Measurements from ENCODE around the gene SLC10A1. TPM values are rescaled to one million over a fixed set of nuclear protein-coding genes. Genes with fewer than 3 reads are reported as not detected.

Gene SLC10A1
- polyA plus RNA-seq, 1 experiment = not detected

DNA sequence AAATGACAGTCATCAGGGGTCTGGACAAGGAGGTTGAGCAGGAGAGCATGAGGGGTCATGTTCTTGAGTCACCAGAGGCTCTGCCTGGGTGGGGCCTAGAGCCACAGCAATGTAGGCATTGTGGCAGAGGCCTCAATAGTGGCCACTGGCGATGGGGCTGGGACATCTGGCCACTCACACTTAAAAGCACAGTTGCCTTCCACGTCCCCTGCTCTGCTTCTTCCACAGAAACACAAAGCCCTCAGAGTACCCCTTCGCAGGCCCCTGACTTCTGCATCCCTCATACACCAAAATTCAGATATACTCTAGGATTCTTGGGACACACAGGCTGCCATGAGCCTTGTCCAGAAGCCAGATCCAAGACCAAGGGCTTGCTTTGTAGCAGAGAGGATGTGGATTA, 2.2 kb downstream of the SLC10A1 start:
- ChIA-PET CTCF (no interaction called here), POLR2A (no interaction called here)
- Histone ChIP-seq H3K9me3 (ENCODE audit: control insufficient read depth, insufficient read depth, low read length) (no peaks in the 10 kb centered on the region), H3K27ac (ENCODE audit: low read depth, low read length) (no peak overlapping the region), H3K27me3 (ENCODE audit: control insufficient read depth, insufficient read depth, low read length) (no peaks in the 10 kb centered on the region), H3K4me3 (ENCODE audit: low read depth, low read length) (no peak overlapping the region)
- no peak for TF ChIP-seq CTCF (IDR thresholded peaks at IDR 0.05; ENCODE audit: low read depth, low read length)
- DNase-seq (ENCODE audit: low read depth, low spot score) = no peak

DNA sequence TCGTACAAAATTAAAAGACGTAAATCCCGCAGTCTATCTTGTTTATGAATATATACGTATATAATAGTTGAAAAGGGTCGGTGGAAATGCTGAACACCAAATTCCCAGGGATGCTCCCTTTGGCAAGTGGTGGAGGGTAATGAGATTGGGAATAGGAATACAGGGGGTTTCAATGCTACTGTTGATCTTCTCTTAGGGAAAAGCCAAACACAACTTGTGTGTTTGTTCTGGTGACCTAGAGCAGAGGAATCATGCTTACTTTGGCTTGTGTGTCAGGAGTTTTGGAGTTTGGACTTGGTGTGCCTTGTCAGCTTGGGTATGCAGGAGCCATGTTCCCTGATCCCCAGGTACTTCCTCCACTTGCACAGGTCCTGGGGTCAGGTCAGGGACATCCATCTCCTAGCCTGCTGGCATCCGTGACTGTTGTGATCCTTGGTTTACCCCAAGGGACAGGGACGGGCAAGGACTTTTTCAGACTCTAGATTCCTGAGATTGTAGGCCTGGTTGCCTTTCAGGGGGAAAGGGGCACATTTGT, 4.1 kb downstream of the SLC10A1 start:
- no peak for TF ChIP-seq CTCF (IDR thresholded peaks at IDR 0.05; ENCODE audit: low read depth, low read length)
- ChIA-PET CTCF (interaction anchor here (1.0 kb wide), 1 partner anchor 208 kb away, joined by 3 read pairs; no protein-coding TSS in a partner anchor), POLR2A (no interaction called here)
- Histone ChIP-seq H3K27ac (ENCODE audit: low read depth, low read length) (no peak overlapping the region), H3K9me3 (ENCODE audit: control insufficient read depth, insufficient read depth, low read length) (no peaks in the 10 kb centered on the region), H3K4me3 (ENCODE audit: low read depth, low read length) (no peak overlapping the region), H3K27me3 (ENCODE audit: control insufficient read depth, insufficient read depth, low read length) (no peaks in the 10 kb centered on the region)
- DNase-seq (ENCODE audit: low read depth, low spot score) = no peak

DNA sequence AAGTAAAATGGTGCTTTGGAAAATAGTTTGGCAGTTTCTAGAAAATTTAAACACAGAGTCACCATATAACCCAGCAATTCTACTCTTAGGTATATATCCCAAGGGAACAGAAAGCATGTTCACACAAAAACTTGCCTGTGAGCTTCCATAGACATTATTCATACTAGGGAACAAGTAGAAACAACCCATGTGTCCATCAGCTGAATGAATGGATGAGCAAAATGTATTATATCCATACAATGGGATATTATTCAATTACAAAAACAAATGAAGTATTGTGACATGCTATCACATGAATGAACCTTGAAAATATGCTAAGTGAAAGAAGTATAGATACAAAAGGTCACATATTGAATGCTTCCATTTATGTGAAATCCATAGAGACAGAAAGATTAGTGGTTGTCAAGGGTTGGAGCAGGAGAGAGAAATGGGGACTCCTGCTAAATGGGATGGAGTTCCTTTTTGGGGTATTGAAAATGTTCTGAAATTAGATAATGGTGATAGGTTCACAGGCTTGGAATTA, 7.9 kb downstream of the SLC10A1 start:
- no peak for TF ChIP-seq CTCF (IDR thresholded peaks at IDR 0.05; ENCODE audit: low read depth, low read length)
- ChIA-PET POLR2A (no interaction called here), CTCF (no interaction called here)
- no peak for DNase-seq (ENCODE audit: low read depth, low spot score)
- no peaks in the 10 kb centered on the region for H3K9me3 ChIP-seq (ENCODE audit: control insufficient read depth, insufficient read depth, low read length)
- H3K27me3 ChIP-seq (ENCODE audit: control insufficient read depth, insufficient read depth, low read length) = no peaks in the 10 kb centered on the region
- no peak overlapping the region for H3K4me3 ChIP-seq (ENCODE audit: low read depth, low read length)
- no peak overlapping the region for H3K27ac ChIP-seq (ENCODE audit: low read depth, low read length)

- POLR2A ChIA-PET = no interaction called here
- H3K27me3 ChIP-seq (ENCODE audit: control insufficient read depth, insufficient read depth, low read length) = no peaks in the 10 kb centered on the region
- H3K27ac ChIP-seq (ENCODE audit: low read depth, low read length) = no peak overlapping the region
- H3K4me3 ChIP-seq (ENCODE audit: low read depth, low read length) = no peak overlapping the region
- CTCF ChIA-PET = no interaction called here
- DNase-seq (ENCODE audit: low read depth, low spot score) = no peak
- TF ChIP-seq CTCF (IDR thresholded peaks at IDR 0.05; ENCODE audit: low read depth, low read length) = no peak
- no peaks in the 10 kb centered on the region for H3K9me3 ChIP-seq (ENCODE audit: control insufficient read depth, insufficient read depth, low read length)
These were observed 10.4 kb downstream of the SLC10A1 start for GRCh38 chr14:69786603-69787002.

GRCh38 chr14:69784942-69785341, 12.1 kb downstream of the SLC10A1 start:
- no peak for DNase-seq (ENCODE audit: low read depth, low spot score)
- Histone ChIP-seq H3K9me3 (ENCODE audit: control insufficient read depth, insufficient read depth, low read length) (no peaks in the 10 kb centered on the region), H3K27me3 (ENCODE audit: control insufficient read depth, insufficient read depth, low read length) (no peaks in the 10 kb centered on the region), H3K27ac (ENCODE audit: low read depth, low read length) (no peak overlapping the region), H3K4me3 (ENCODE audit: low read depth, low read length) (no peak overlapping the region)
- CTCF ChIA-PET = interaction anchor here (1.1 kb wide), 1 partner anchor 200 kb away, joined by 4 read pairs; no protein-coding TSS in a partner anchor
- TF ChIP-seq CTCF (IDR thresholded peaks at IDR 0.05; ENCODE audit: low read depth, low read length) = no peak
- POLR2A ChIA-PET = no interaction called here
